ENCODE measurements around the gene HEATR5A. TPM values are rescaled to one million over a fixed set of nuclear protein-coding genes. Genes with fewer than 3 reads are reported as not detected.

Gene HEATR5A
- polyA plus RNA-seq, 2 of the 4 experiments (the other 2 are of a cell fraction), result 29.5 to 49.5 TPM

DNA sequence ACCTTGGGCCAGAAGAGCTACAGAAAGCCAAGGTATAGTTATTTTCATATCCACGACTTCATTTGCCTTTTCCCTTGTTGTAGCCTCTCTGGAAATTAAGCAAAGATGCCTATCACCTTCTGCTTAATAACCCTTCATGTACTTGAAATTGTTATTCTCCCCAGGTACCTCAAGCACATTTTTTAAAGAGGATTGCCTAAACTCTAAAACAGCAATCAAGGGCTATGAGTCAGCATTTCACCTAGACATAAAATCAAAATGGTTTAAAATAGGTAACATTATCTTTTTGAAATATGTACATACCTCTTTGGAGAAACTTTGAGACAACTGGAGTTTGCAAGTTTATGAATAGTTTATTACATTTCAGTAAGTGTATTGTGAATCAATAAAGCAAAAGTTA lies 25.4 kb upstream of the HEATR5A start:
- no peaks in the 10 kb centered on the region for H3K9me3 ChIP-seq
- WGBS (ENCODE audit: missing lambda C conversion rate), result 77% methylated on average over 1 of the region's 1 CpG
- DNase-seq (ENCODE audit: low read depth in 1 of 2, low spot score in 1 of 2) (no peak), FAIRE-seq (peak; percentile 36), ATAC-seq (no peak)
- ChIA-PET POLR2A (interaction anchor here (1.0 to 1.5 kb wide), 2 partner anchors 12 to 25 kb away, joined by 3 to 19 read pairs; partner anchors contain the start of genes DTD2 and HEATR5A), CTCF (interaction anchor here (0.8 to 1.2 kb wide), 2 partner anchors 9 to 11 kb away, joined by 3 read pairs; no protein-coding TSS in a partner anchor)
- H3K4me1 ChIP-seq, result peaks cover 41% of the 10 kb centered on the region
- TF ChIP-seq CEBPB (IDR thresholded peaks at IDR 0.05), result no peak
- no peak for TF ChIP-seq ZFP36 (IDR thresholded peaks at IDR 0.05; ENCODE audit: borderline replicate concordance, partially characterized antibody)
- peak; percentile 53 for TF ChIP-seq MAFK (IDR thresholded peaks at IDR 0.05; ENCODE audit: partially characterized antibody)
- peak overlapping the region; percentile 27 to 60; a peak in 4 of 6 replicates for H3K27ac ChIP-seq
- H3K4me3 ChIP-seq, result no peak overlapping the region
- H3K4me2 ChIP-seq, result no peak overlapping the region

DNA sequence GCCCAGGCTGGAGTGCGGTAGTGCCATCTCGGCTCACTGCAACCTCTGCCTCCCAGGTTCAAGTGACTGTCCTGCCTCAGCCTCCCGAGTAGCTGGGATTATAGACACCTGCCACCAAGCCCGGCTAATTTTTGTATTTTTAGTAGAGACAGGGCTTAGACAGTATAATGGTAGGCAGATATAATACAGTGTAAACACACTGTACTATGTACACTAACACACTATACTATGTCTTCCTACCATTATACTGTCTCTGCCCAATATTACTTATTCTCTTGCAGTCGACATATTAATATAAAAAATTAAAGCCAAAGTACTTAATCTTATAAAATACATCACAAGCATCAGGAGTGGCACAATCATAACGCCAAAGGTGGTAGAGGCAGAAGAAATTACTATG lies 21.9 kb upstream of the HEATR5A start:
- TF ChIP-seq HOXB13 (CRISPR knock-in tag; IDR thresholded peaks at IDR 0.05; ENCODE audit: low read depth) (no peak), HOXA7 (CRISPR knock-in tag; IDR thresholded peaks at IDR 0.05) (0 out of 2 replicates have a peak, but pooled peaks have one; percentile 53)
- Histone ChIP-seq H3K4me1 (peaks cover 40% of the 10 kb centered on the region), H3K4me3 (peak overlapping the region; percentile 3; the same call in 1 of the 3 replicates), H3K27ac (peak overlapping the region; percentile 82 to 87), H3K9me3 (no peaks in the 10 kb centered on the region), H3K4me2 (peak overlapping the region; percentile 77)
- WGBS (ENCODE audit: missing lambda C conversion rate), result 24% methylated on average over 6 of the region's 6 CpGs
- ChIA-PET CTCF (interaction anchor here (1.1 kb wide), 1 partner anchor 22 kb away, joined by 4 read pairs; the partner anchor contains the start of gene HEATR5A), POLR2A (interaction anchor here (0.7 to 4.9 kb wide), 3 partner anchors 15 to 485 kb away, joined by 3 to 58 read pairs (median 27); partner anchors contain the start of genes DTD2 and HEATR5A)
- peak; percentile 65; a peak in 5 of 6 replicates for ATAC-seq
- no peak for DNase-seq (ENCODE audit: low read depth in 1 of 2, low spot score in 1 of 2)
- FAIRE-seq, result no peak

DNA sequence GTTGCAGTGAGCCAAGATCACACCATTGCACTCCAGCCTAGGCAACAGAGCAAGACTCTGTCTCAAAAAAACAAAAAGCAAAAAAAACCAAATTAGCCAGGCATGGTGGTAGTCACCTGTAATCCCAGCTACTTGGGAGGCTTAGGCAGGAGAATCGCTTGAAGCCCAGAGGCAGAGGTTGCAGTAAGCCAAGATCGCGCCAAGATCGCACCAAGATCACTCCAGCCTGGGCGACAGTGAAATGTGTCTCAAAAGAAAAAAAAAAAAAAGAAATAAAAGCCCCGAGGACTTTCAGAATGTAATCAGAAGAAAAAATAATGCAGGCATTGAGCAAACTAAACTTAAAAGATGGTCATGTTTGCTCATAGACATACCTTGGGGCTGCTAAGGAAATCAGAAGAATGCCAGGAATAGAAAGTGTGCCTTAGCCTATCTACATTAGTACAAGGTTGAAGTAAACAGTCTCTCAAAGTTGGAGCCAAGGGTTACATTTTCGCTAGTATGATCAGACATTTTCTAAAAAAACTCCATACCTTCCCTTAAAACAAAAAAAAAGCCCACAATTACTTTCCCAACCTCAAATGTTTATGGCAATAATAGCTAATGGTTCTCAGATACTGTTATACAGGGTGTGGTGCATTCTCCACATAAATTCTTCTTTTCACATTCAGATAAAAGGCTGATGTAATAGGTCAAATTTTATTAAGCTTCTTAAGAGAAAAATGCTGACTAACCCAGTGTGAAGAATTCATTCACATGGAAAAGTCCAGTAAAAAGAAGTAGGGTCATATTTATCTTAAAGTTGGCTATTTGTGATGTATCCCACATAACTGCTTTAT lies 21.1 kb upstream of the HEATR5A start:
- ATAC-seq (peak; percentile 89 to 97), FAIRE-seq (peak; percentile 90), DNase-seq (ENCODE audit: low read depth in 1 of 2, low spot score in 1 of 2) (peak in 1 of 2 experiments; percentile 88)
- WGBS (ENCODE audit: missing lambda C conversion rate), result 18% methylated on average over 7 of the region's 7 CpGs
- Histone ChIP-seq H3K27ac (peak overlapping the region; percentile 82 to 87), H3K4me2 (peak overlapping the region; percentile 77), H3K4me1 (peaks cover 40% of the 10 kb centered on the region), H3K4me3 (peak overlapping the region; percentile 13; the same call in 1 of the 3 replicates), H3K9me3 (no peaks in the 10 kb centered on the region)
- TF ChIP-seq, protein P1, sequence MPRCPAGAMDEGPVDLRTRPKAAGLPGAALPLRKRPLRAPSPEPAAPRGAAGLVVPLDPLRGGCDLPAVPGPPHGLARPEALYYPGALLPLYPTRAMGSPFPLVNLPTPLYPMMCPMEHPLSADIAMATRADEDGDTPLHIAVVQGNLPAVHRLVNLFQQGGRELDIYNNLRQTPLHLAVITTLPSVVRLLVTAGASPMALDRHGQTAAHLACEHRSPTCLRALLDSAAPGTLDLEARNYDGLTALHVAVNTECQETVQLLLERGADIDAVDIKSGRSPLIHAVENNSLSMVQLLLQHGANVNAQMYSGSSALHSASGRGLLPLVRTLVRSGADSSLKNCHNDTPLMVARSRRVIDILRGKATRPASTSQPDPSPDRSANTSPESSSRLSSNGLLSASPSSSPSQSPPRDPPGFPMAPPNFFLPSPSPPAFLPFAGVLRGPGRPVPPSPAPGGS (IDR thresholded peaks at IDR 0.05), result peak; percentile 34; the same call in 1 of the 3 replicates
- TF ChIP-seq EP300 (IDR thresholded peaks at IDR 0.05) (peak; percentile 15 to 69; a peak in 2 of 5 replicates), CEBPB (IDR thresholded peaks at IDR 0.05) (no peak; a peak in 1 of 4 replicates), ZSCAN20 (CRISPR knock-in tag; IDR thresholded peaks at IDR 0.05) (0 out of 2 replicates have a peak, but pooled peaks have one; percentile 35), GATA3 (IDR thresholded peaks at IDR 0.05; ENCODE audit: borderline replicate concordance) (0 out of 2 replicates have a peak, but pooled peaks have one; percentile 21), FOSL2 (IDR thresholded peaks at IDR 0.05) (no peak), FOSL2 (CRISPR knock-in tag; IDR thresholded peaks at IDR 0.05) (0 out of 2 replicates have a peak, but pooled peaks have one; percentile 4), CBX8 (IDR thresholded peaks at IDR 0.05) (no peak), SREBF2 (IDR thresholded peaks at IDR 0.05) (no peak), MAFK (IDR thresholded peaks at IDR 0.05; ENCODE audit: partially characterized antibody) (peak; percentile 93), JUN (IDR thresholded peaks at IDR 0.05) (peak; percentile 22 to 44; a peak in 1 of 5 replicates), HEYL (CRISPR knock-in tag; IDR thresholded peaks at IDR 0.05) (no peak), JUNB (IDR thresholded peaks at IDR 0.05) (0 out of 2 replicates have a peak, but pooled peaks have one; percentile 27)
- TF ChIP-seq, protein P2, sequence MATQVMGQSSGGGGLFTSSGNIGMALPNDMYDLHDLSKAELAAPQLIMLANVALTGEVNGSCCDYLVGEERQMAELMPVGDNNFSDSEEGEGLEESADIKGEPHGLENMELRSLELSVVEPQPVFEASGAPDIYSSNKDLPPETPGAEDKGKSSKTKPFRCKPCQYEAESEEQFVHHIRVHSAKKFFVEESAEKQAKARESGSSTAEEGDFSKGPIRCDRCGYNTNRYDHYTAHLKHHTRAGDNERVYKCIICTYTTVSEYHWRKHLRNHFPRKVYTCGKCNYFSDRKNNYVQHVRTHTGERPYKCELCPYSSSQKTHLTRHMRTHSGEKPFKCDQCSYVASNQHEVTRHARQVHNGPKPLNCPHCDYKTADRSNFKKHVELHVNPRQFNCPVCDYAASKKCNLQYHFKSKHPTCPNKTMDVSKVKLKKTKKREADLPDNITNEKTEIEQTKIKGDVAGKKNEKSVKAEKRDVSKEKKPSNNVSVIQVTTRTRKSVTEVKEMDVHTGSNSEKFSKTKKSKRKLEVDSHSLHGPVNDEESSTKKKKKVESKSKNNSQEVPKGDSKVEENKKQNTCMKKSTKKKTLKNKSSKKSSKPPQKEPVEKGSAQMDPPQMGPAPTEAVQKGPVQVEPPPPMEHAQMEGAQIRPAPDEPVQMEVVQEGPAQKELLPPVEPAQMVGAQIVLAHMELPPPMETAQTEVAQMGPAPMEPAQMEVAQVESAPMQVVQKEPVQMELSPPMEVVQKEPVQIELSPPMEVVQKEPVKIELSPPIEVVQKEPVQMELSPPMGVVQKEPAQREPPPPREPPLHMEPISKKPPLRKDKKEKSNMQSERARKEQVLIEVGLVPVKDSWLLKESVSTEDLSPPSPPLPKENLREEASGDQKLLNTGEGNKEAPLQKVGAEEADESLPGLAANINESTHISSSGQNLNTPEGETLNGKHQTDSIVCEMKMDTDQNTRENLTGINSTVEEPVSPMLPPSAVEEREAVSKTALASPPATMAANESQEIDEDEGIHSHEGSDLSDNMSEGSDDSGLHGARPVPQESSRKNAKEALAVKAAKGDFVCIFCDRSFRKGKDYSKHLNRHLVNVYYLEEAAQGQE (IDR thresholded peaks at IDR 0.05), result no peak
- CTCF ChIA-PET, result interaction anchor here (1.1 kb wide), 1 partner anchor 21 kb away, joined by 4 read pairs; the partner anchor contains the start of gene HEATR5A
- POLR2A ChIA-PET, result interaction anchor here (0.7 to 4.9 kb wide), 3 partner anchors 16 to 485 kb away, joined by 3 to 58 read pairs (median 27); partner anchors contain the start of genes DTD2 and HEATR5A
